ENCODE measurements around the gene SH3RF3. TPM values are rescaled to one million over a fixed set of nuclear protein-coding genes. Genes with fewer than 3 reads are reported as not detected.

SH3RF3 gene
- polyA plus RNA-seq, 1 of the 3 experiments (the other 2 are of a cell fraction), result 1.9 TPM

DNA sequence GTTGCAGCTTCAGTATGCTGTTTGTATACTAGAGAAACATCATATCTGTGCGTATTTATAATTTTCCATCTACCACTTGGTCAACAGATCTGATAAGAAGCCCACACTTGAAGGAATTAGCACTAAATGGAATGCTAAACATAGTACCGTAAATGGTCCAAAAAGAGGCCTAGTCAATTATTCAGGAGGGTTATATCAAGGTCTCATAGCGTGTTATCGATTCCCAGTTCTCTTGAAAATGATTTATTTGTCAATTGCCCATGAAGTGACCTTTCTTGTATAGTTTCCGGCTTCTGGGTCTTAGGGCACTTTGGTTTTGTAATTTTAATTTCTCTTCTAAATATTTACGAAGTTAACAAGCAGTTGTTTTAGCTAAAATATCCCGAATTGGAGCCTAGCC, 18.4 kb downstream of the SH3RF3 start:
- peaks cover 42% of the 10 kb centered on the region for H4K20me1 ChIP-seq (ENCODE audit: insufficient read depth)
- H3K9me2 ChIP-seq, result no peaks in the 10 kb centered on the region
- H3K36me3 ChIP-seq (replicated peaks in 1 of 2; ENCODE audit: control insufficient read depth in 1 of 2, insufficient read depth in 2 of 2, low read length in 1 of 2), result no peaks in the 10 kb centered on the region
- no peak overlapping the region for H3K4me3 ChIP-seq (ENCODE audit: low read depth in 2 of 2, low read length in 1 of 2)
- H3F3A ChIP-seq (replicated peaks; ENCODE audit: insufficient read depth), result peaks cover 4% of the 10 kb centered on the region
- POLR2A ChIA-PET, result no interaction called here
- H3K79me2 ChIP-seq (ENCODE audit: insufficient read depth), result peaks cover 64% of the 10 kb centered on the region
- 85% methylated on average over 7 of the region's 7 CpGs for WGBS (ENCODE audit: low lambda C conversion rate)
- no peaks in the 10 kb centered on the region for H3K27me3 ChIP-seq (ENCODE audit: insufficient read depth)
- H3K4me2 ChIP-seq, result no peak overlapping the region
- CTCF ChIA-PET, result interaction anchor here (1.1 kb wide), 1 partner anchor 363 kb away, joined by 4 read pairs; no protein-coding TSS in a partner anchor
- no peak for DNase-seq
- no peak overlapping the region for H2AFZ ChIP-seq (ENCODE audit: low read depth)
- H3K9ac ChIP-seq, result no peak overlapping the region
- no peak overlapping the region for H3K27ac ChIP-seq (ENCODE audit: low read depth in 2 of 2, low read length in 1 of 2)
- no peaks in the 10 kb centered on the region for H3K9me3 ChIP-seq
- TF ChIP-seq NRF1 (IDR thresholded peaks at IDR 0.05; ENCODE audit: low read depth, low read length) (no peak), RAD21 (IDR thresholded peaks at IDR 0.05; ENCODE audit: low read length) (no peak), FOXJ3 (CRISPR knock-in tag; IDR thresholded peaks at IDR 0.05) (no peak), JUND (IDR thresholded peaks at IDR 0.05) (no peak)
- TF ChIP-seq, protein P1, sequence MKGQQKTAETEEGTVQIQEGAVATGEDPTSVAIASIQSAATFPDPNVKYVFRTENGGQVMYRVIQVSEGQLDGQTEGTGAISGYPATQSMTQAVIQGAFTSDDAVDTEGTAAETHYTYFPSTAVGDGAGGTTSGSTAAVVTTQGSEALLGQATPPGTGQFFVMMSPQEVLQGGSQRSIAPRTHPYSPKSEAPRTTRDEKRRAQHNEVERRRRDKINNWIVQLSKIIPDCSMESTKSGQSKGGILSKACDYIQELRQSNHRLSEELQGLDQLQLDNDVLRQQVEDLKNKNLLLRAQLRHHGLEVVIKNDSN (IDR thresholded peaks at IDR 0.05; ENCODE audit: borderline replicate concordance, low read depth), result no peak
- H3K4me1 ChIP-seq (ENCODE audit: control insufficient read depth in 1 of 2, insufficient read depth in 2 of 2, low read depth in 1 of 2, low read length in 1 of 2), result peaks cover 0 to 7% of the 10 kb centered on the region in 2 experiments; a peak in 1 of 4 replicates

DNA sequence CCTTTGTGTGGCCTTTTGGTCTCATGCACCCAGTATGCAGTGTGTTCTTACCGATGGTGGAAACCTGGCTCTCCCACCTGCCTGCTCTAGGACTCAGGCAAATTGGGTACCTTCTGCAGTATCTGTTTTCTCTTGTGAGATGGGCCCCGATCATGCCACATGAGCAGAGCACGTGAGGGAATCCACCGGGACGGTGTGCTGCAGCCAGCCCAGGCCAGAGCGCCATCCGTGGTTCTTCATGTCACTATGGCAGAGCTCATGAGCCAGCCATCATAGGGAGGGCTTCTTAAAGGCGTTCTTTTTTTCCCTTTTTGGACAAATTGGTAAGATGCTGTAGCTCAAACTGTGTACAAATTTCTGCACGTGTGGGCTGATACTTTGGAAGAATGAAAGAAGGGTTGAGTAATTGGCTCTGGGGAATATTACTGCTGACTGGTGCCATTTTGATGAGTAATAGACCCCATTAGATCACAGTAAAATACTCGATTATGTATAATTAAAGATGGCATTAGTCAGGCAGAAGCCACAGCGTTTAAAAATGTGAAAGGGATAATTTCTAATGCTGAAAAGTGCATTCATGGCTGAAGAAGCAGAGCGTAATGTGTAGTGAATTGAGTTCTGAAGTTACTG, 19.2 kb downstream of the SH3RF3 start:
- CTCF ChIA-PET, result interaction anchor here (1.1 kb wide), 1 partner anchor 362 kb away, joined by 4 read pairs; no protein-coding TSS in a partner anchor
- H3K79me2 ChIP-seq (ENCODE audit: insufficient read depth), result peaks cover 70% of the 10 kb centered on the region

More for the DNA sequence above, 19.2 kb downstream of the SH3RF3 start:
- Histone ChIP-seq H3K27me3 (ENCODE audit: insufficient read depth) (no peaks in the 10 kb centered on the region), H3K4me2 (no peak overlapping the region), H3K9me2 (no peaks in the 10 kb centered on the region), H2AFZ (ENCODE audit: low read depth) (no peak overlapping the region), H3K4me3 (ENCODE audit: low read depth in 2 of 2, low read length in 1 of 2) (no peak overlapping the region), H3F3A (replicated peaks; ENCODE audit: insufficient read depth) (peaks cover 4% of the 10 kb centered on the region), H3K9me3 (no peaks in the 10 kb centered on the region), H4K20me1 (ENCODE audit: insufficient read depth) (peaks cover 37% of the 10 kb centered on the region), H3K9ac (no peak overlapping the region), H3K36me3 (replicated peaks in 1 of 2; ENCODE audit: control insufficient read depth in 1 of 2, insufficient read depth in 2 of 2, low read length in 1 of 2) (no peaks in the 10 kb centered on the region), H3K4me1 (ENCODE audit: control insufficient read depth in 1 of 2, insufficient read depth in 2 of 2, low read depth in 1 of 2, low read length in 1 of 2) (peaks cover 0 to 13% of the 10 kb centered on the region in 2 experiments; a peak in 1 of 4 replicates), H3K27ac (ENCODE audit: low read depth in 2 of 2, low read length in 1 of 2) (no peak overlapping the region)
- DNase-seq, result no peak
- 68% methylated on average over 12 of the region's 12 CpGs for WGBS (ENCODE audit: low lambda C conversion rate)
- POLR2A ChIA-PET, result no interaction called here
- TF ChIP-seq TCF12 (IDR thresholded peaks at IDR 0.05), result peak; percentile 27
- 0 out of 2 replicates have a peak, but pooled peaks have one; percentile 7 for TF ChIP-seq JUND (IDR thresholded peaks at IDR 0.05)
- TF ChIP-seq FOSL2 (IDR thresholded peaks at IDR 0.05; ENCODE audit: borderline replicate concordance, low read depth), result peak; percentile 12; the same call in 1 of the 2 replicates
- TF ChIP-seq, protein P2, sequence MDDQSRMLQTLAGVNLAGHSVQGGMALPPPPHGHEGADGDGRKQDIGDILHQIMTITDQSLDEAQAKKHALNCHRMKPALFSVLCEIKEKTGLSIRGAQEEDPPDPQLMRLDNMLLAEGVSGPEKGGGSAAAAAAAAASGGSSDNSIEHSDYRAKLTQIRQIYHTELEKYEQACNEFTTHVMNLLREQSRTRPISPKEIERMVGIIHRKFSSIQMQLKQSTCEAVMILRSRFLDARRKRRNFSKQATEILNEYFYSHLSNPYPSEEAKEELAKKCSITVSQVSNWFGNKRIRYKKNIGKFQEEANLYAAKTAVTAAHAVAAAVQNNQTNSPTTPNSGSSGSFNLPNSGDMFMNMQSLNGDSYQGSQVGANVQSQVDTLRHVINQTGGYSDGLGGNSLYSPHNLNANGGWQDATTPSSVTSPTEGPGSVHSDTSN (IDR thresholded peaks at IDR 0.05), result peak; percentile 44
- TF ChIP-seq, protein P1 (IDR thresholded peaks at IDR 0.05; ENCODE audit: borderline replicate concordance, low read depth), result no peak

All from SK-N-SH (cell line).